Measurements from ENCODE around the gene LUZP2.

The LUZP2 gene

GRCh38 chr11:25065746-25066145, 568.9 kb downstream of the LUZP2 start:
- in situ Hi-C loops (cut with HindIII; ENCODE audit: low sequenced_read_pairs), result no loop called here

- in situ Hi-C loops (cut with HindIII; ENCODE audit: low sequenced_read_pairs), result no loop called here
These were observed 569.9 kb downstream of the LUZP2 start for GRCh38 chr11:25066706-25067105.

GRCh38 chr11:25068451-25068850, 571.6 kb downstream of the LUZP2 start:
- in situ Hi-C loops (cut with HindIII; ENCODE audit: low sequenced_read_pairs), result no loop called here

- in situ Hi-C loops (cut with HindIII; ENCODE audit: low sequenced_read_pairs), result no loop called here
These were observed 597.4 kb downstream of the LUZP2 start for GRCh38 chr11:25094085-25094802.

GRCh38 chr11:25119416-25119815, 622.6 kb downstream of the LUZP2 start:
- in situ Hi-C loops (cut with HindIII; ENCODE audit: low sequenced_read_pairs), result no loop called here

All from DLD1 (cell line).